Epithelial cell of esophagus (primary cell): Measurements from ENCODE around the gene CCDC198.

Experiments used
- DNase-seq: peaks from one replicate; pipeline ENCODE4 v3.0.0; 2010; ENCODE audit warnings: low read depth
- H3K4me3 ChIP-seq: 2 replicates; pipeline ENCODE4 v1.5.1; 2011; ENCODE audit warnings: mild to moderate bottlenecking, low read length, control low read depth
- CTCF ChIP-seq: IDR thresholded peaks from 2 replicates; pipeline ENCODE4 v1.5.1; 2011; ENCODE audit warnings: low read depth, mild to moderate bottlenecking, low read length, control low read depth, inconsistent platforms; ENCODE audit not compliant: insufficient read depth; ENCODE audit errors: missing control alignments

Gene CCDC198

GRCh38 chr14:57470909-57471308 lies 22.7 kb downstream of the CCDC198 start:
- no peak for TF ChIP-seq CTCF
- no peak for DNase-seq
- no peak overlapping the region for H3K4me3 ChIP-seq

GRCh38 chr14:57464008-57464730 lies 29.5 kb downstream of the CCDC198 start:
- no peak for TF ChIP-seq CTCF
- no peak overlapping the region for H3K4me3 ChIP-seq
- no peak for DNase-seq

GRCh38 chr14:57462551-57462950 lies 31.1 kb downstream of the CCDC198 start:
- peak; percentile 64 for DNase-seq
- TF ChIP-seq CTCF, result no peak
- no peak overlapping the region for H3K4me3 ChIP-seq

- no peak for TF ChIP-seq CTCF
- H3K4me3 ChIP-seq, result no peak overlapping the region
These were observed 31.8 kb downstream of the CCDC198 start for GRCh38 chr14:57461777-57462320.

GRCh38 chr14:57435923-57436322 lies 57.7 kb downstream of the CCDC198 start:
- no peak for TF ChIP-seq CTCF
- no peak overlapping the region for H3K4me3 ChIP-seq
- no peak for DNase-seq

More at GRCh38 chr14:57461777-57462320, 31.8 kb downstream of the CCDC198 start:
- peak; percentile 25 for DNase-seq

- TF ChIP-seq CTCF, result no peak
- peak; percentile 9 for DNase-seq
- H3K4me3 ChIP-seq, result no peak overlapping the region
These were observed 72.7 kb downstream of the CCDC198 start for GRCh38 chr14:57420986-57421385.

GRCh38 chr14:57420033-57420432 lies 73.6 kb downstream of the CCDC198 start:
- H3K4me3 ChIP-seq, result no peak overlapping the region
- DNase-seq, result no peak
- no peak for TF ChIP-seq CTCF
